GM12878 (cell line): ENCODE results near the gene MUL1. TPM values are rescaled to one million over a fixed set of nuclear protein-coding genes. Genes with fewer than 3 reads are reported as not detected.

Source experiments
- ATAC-seq: fragments of 200-7000 bp; cut with Tn5 transposase; 3 replicates; pipeline ENCODE4 v1.9.1; 2020; ENCODE audit warnings: mild to moderate bottlenecking, moderate library complexity
- BruUV-seq: library from RNA; stranded (reverse); fragments of 400-500 nt; replicated peaks from 2 replicates; lab custom pipeline; 2021; lab: Mats Ljungman, UMichigan
- CTCF ChIA-PET: fragments of 300-600 bp; sonication (Branson Sonifier 250); formaldehyde crosslinking; extraction: SDS; loops from one replicate; lab custom pipeline; 2021; ENCODE audit warnings: inconsistent platforms; lab: Yijun Ruan, JAX
- POLR2A ChIA-PET: fragments of 350-600 bp; formaldehyde crosslinking; extraction: SDS; loops from one replicate; lab custom pipeline; 2021; ENCODE audit warnings: inconsistent platforms; lab: Charles Lee
- RAD21 ChIA-PET: fragments of 300-600 bp; sonication (Branson Sonifier 250); formaldehyde crosslinking; loops from one replicate; lab custom pipeline; 2023; ENCODE audit warnings: antibody characterized with exemption; ENCODE audit not compliant: unreplicated experiment; lab: Charles Lee
- SMC1A ChIA-PET: fragments of 300-600 bp; sonication (Branson Sonifier 250); formaldehyde crosslinking; loops from one replicate; lab custom pipeline; 2023; ENCODE audit not compliant: unreplicated experiment, uncharacterized antibody; lab: Charles Lee
- DNase-seq: peaks from one replicate; pipeline ENCODE4 v3.0.0-alpha.2; 2011; ENCODE audit warnings: low read depth, low spot score
- FAIRE-seq: peaks from 3 replicates; lab custom pipeline; 2011; peaks lifted over from hg19 to GRCh38; lab: Jason Lieb, UNC
- H2AFZ ChIP-seq: 2 replicates; pipeline ENCODE4 v1.6.0; 2011; ENCODE audit warnings: low read depth, low read length, control low read depth; ENCODE audit not compliant: control insufficient read depth
- H3K27ac ChIP-seq: 2 replicates; pipeline ENCODE4 v1.5.1; 2011; ENCODE audit warnings: control low read depth; ENCODE audit not compliant: control insufficient read depth, insufficient read depth
- H3K27me3 ChIP-seq, 2 experiments: replicated peaks in 1 of 2; 2 replicates each; pipeline versions ENCODE4 v1.6.0 to v1.6.1; 2011; ENCODE audit warnings: low read length in 1 of 2; ENCODE audit not compliant: control insufficient read depth in 2 of 2, insufficient read depth in 2 of 2
- H3K36me3 ChIP-seq, 2 experiments: 2 replicates each; pipeline ENCODE4 v1.5.1; 2011; ENCODE audit warnings: low read length in 1 of 2; ENCODE audit not compliant: control insufficient read depth in 2 of 2, insufficient read depth in 2 of 2
- H3K4me1 ChIP-seq: 2 replicates; pipeline ENCODE4 v1.6.1; 2011; ENCODE audit warnings: mild to moderate bottlenecking, low read length, moderate library complexity, mixed read lengths; ENCODE audit not compliant: control insufficient read depth, insufficient read depth
- H3K4me2 ChIP-seq: 2 replicates; pipeline ENCODE4 v1.6.0; 2011; ENCODE audit warnings: control low read depth; ENCODE audit not compliant: control insufficient read depth, insufficient read depth
- H3K4me3 ChIP-seq: fragments of 200-600 bp; sonication (generic); 2 replicates; pipeline ENCODE4 v1.5.1; 2016
- H3K79me2 ChIP-seq: 2 replicates; pipeline ENCODE4 v1.6.0; 2011; ENCODE audit warnings: low read length; ENCODE audit not compliant: control insufficient read depth, insufficient read depth
- H3K9ac ChIP-seq: 2 replicates; pipeline ENCODE4 v1.8.0; 2011; ENCODE audit warnings: low read length, control low read depth, mixed read lengths; ENCODE audit not compliant: control insufficient read depth, insufficient read depth
- H3K9me3 ChIP-seq: replicated peaks from 3 replicates; pipeline ENCODE4 v1.5.1; 2011; ENCODE audit warnings: mild to moderate bottlenecking, low read length; ENCODE audit not compliant: control insufficient read depth, insufficient read depth
- H4K20me1 ChIP-seq: 2 replicates; pipeline ENCODE4 v1.6.0; 2011; ENCODE audit not compliant: control insufficient read depth, insufficient read depth
- EZH2 ChIP-seq: IDR thresholded peaks from 2 replicates; pipeline ENCODE4 v1.6.1; 2012; ENCODE audit warnings: low read depth, mild to moderate bottlenecking, control low read depth, inconsistent platforms, low read length, borderline replicate concordance; ENCODE audit not compliant: control insufficient read depth
- GABPA ChIP-seq: IDR thresholded peaks from 2 replicates; pipeline ENCODE4 v1.6.1; 2014; ENCODE audit warnings: antibody characterized with exemption, low read depth, mild to moderate bottlenecking, inconsistent platforms
- HDGF ChIP-seq: fragments of 450-650 bp; IDR thresholded peaks from 2 replicates; pipeline ENCODE4 v1.6.1; 2016; ENCODE audit warnings: antibody characterized with exemption
- JUNB ChIP-seq: IDR thresholded peaks from 2 replicates; pipeline ENCODE4 v1.6.1; 2016; ENCODE audit warnings: antibody characterized with exemption, mild to moderate bottlenecking
- MYB ChIP-seq: fragments of 150-350 bp; IDR thresholded peaks from 2 replicates; pipeline ENCODE4 v1.6.1; 2014; ENCODE audit warnings: mild to moderate bottlenecking, low read depth, low read length, borderline replicate concordance
- NR2C2 ChIP-seq: IDR thresholded peaks from 2 replicates; pipeline ENCODE4 v1.6.1; 2011; ENCODE audit warnings: borderline replicate concordance, low read depth; ENCODE audit not compliant: control insufficient read depth, insufficient read length
- PKNOX1 ChIP-seq: fragments of 450-650 bp; IDR thresholded peaks from 2 replicates; pipeline ENCODE4 v1.6.1; 2016; ENCODE audit warnings: mild to moderate bottlenecking
- SRF ChIP-seq, 2 experiments: IDR thresholded peaks; 2 replicates each; pipeline ENCODE4 v1.6.1; 2011; ENCODE audit warnings: low read depth in 2 of 2, low read length in 2 of 2, mild to moderate bottlenecking in 1 of 2, moderate library complexity in 1 of 2
- TCF3 ChIP-seq: IDR thresholded peaks from 2 replicates; pipeline ENCODE4 v1.6.1; 2012; ENCODE audit warnings: low read depth, mild to moderate bottlenecking, low read length, borderline replicate concordance; ENCODE audit not compliant: insufficient read depth
- ZBED1 ChIP-seq: IDR thresholded peaks from 2 replicates; pipeline ENCODE4 v1.6.1; 2016; ENCODE audit warnings: borderline replicate concordance
- ZZZ3 ChIP-seq: IDR thresholded peaks from 2 replicates; pipeline ENCODE4 v1.6.1; 2011; ENCODE audit warnings: low read depth; ENCODE audit not compliant: control insufficient read depth, insufficient read length
- WGBS: methylation state at CpG from one replicate; pipeline ENCODE4 v1.1.6; 2016; ENCODE audit warnings: low lambda C conversion rate; ENCODE audit not compliant: insufficient replicate concordance, insufficient coverage; ENCODE audit errors: missing lambda C conversion rate; 5-methylcytosine and 5-hydroxymethylcytosine counted together
- in situ Hi-C: fragments of 300-500 bp; cut with MboI; formaldehyde crosslinking; loops from 9 replicates; pipeline ENCODE4 v1.14.3; 2018; ENCODE audit warnings: mixed read lengths
- intact Hi-C: fragments of 100-400 bp; cut with micrococcal nuclease; formaldehyde crosslinking; loops from one replicate; pipeline ENCODE4 v1.14.2; 2022; ENCODE audit not compliant: unreplicated experiment
- polyA plus RNA-seq, 11 experiments: library from polyadenylated mRNA; depleted of rRNA in 4 of 11; unstranded in 6 of 11; stranded (reverse) in 5 of 11; fragments of >200 nt; fragmentation: Nextera tagmentation in 4 of 11; fragmentation: Illumina TruSeq in 1 of 11; extraction: Ambion mirVana in 4 of 11; extraction: Trizol in 1 of 11; gene quantifications; 1 replicate in 1 of 11; 2 replicates in 10 of 11; pipeline versions ENCODE4 v1.2.1 to v1.2.3, GENCODE V29; 2011 to 2016; ENCODE audit warnings: inconsistent platforms in 2 of 11, missing spikeins in 2 of 11, low read depth in 1 of 11
- total RNA-seq, 4 experiments: library from RNA; depleted of rRNA in 3 of 4; stranded (reverse); fragments of >200 nt in 3 of 4; fragmentation: Illumina TruSeq in 1 of 4; extraction: Trizol in 1 of 4; gene quantifications; 2 replicates each; pipeline versions ENCODE4 v1.2.1 to v1.2.3, GENCODE V29; 2013 to 2021
- TF ChIP-seq, protein P1 (sequence below): IDR thresholded peaks from 2 replicates; pipeline ENCODE4 v1.6.1; 2012; ENCODE audit warnings: mild to moderate bottlenecking, low read depth, low read length
- TF ChIP-seq, protein P2 (sequence below): fragments of 450-650 bp; IDR thresholded peaks from 2 replicates; pipeline ENCODE4 v1.6.1; 2017; ENCODE audit warnings: mild to moderate bottlenecking, moderate library complexity

Gene MUL1
- total and polyA plus RNA-seq, 10 of the 15 experiments (the other 5 are each of a cell fraction or from before 2014, with no cell fraction given): 4.9 to 27.0 (median 15.5) TPM

- TF ChIP-seq SRF (IDR thresholded peaks at IDR 0.05; ENCODE audit: low read depth in 2 of 2, low read length in 2 of 2): no peak
- no peak for TF ChIP-seq ZBED1
- TF ChIP-seq MYB: no peak
- no peak for TF ChIP-seq GABPA
- TF ChIP-seq PKNOX1: no peak
- TF ChIP-seq, all 136 proteins: peak for 0
These were observed 16.8 kb downstream of the MUL1 start (continued) for GRCh38 chr1:20491178-20491577.

DNA sequence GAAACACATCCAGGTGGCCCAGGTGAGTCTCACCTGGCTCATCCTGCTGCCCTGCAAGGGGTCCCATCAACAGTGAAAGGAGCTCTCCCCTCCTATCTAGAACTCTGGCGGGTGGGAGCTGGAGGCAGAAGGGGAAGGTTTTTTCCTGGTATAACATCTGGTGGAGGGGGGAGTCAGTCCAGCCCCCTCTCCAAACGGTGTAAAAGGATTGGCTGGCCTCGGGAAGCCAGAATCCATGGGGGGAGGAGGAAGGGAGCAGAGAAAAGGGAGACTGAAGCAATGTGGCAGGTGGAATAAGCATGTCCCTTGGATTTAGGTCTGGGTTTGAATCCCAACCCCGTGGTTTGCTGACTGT lies 20.7 kb downstream of the MUL1 start:
- Histone ChIP-seq H3K79me2 (no peaks in the 10 kb centered on the region), H3K9ac (no peak overlapping the region), H3K4me3 (no peak overlapping the region), H3K9me3 (no peaks in the 10 kb centered on the region), H2AFZ (no peak overlapping the region), H3K27me3 (peaks cover 8 to 25% of the 10 kb centered on the region in 2 experiments), H3K4me2 (no peak overlapping the region), H4K20me1 (no peaks in the 10 kb centered on the region), H3K36me3 (no peaks in the 10 kb centered on the region), H3K4me1 (no peaks in the 10 kb centered on the region), H3K27ac (no peak overlapping the region)
- FAIRE-seq: no peak
- BruUV-seq: no TSS peak
- ChIA-PET SMC1A (no interaction called here), RAD21 (no interaction called here), POLR2A (no interaction called here), CTCF (no interaction called here)
- ATAC-seq: no peak
- intact Hi-C loops (no loop called here), in situ Hi-C loops (no loop called here)
- no peak for DNase-seq
- WGBS: 3% methylated on average over 4 of the region's 4 CpGs
- TF ChIP-seq, protein P1, sequence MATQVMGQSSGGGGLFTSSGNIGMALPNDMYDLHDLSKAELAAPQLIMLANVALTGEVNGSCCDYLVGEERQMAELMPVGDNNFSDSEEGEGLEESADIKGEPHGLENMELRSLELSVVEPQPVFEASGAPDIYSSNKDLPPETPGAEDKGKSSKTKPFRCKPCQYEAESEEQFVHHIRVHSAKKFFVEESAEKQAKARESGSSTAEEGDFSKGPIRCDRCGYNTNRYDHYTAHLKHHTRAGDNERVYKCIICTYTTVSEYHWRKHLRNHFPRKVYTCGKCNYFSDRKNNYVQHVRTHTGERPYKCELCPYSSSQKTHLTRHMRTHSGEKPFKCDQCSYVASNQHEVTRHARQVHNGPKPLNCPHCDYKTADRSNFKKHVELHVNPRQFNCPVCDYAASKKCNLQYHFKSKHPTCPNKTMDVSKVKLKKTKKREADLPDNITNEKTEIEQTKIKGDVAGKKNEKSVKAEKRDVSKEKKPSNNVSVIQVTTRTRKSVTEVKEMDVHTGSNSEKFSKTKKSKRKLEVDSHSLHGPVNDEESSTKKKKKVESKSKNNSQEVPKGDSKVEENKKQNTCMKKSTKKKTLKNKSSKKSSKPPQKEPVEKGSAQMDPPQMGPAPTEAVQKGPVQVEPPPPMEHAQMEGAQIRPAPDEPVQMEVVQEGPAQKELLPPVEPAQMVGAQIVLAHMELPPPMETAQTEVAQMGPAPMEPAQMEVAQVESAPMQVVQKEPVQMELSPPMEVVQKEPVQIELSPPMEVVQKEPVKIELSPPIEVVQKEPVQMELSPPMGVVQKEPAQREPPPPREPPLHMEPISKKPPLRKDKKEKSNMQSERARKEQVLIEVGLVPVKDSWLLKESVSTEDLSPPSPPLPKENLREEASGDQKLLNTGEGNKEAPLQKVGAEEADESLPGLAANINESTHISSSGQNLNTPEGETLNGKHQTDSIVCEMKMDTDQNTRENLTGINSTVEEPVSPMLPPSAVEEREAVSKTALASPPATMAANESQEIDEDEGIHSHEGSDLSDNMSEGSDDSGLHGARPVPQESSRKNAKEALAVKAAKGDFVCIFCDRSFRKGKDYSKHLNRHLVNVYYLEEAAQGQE: no peak
- no peak for TF ChIP-seq JUNB
- TF ChIP-seq, protein P2, sequence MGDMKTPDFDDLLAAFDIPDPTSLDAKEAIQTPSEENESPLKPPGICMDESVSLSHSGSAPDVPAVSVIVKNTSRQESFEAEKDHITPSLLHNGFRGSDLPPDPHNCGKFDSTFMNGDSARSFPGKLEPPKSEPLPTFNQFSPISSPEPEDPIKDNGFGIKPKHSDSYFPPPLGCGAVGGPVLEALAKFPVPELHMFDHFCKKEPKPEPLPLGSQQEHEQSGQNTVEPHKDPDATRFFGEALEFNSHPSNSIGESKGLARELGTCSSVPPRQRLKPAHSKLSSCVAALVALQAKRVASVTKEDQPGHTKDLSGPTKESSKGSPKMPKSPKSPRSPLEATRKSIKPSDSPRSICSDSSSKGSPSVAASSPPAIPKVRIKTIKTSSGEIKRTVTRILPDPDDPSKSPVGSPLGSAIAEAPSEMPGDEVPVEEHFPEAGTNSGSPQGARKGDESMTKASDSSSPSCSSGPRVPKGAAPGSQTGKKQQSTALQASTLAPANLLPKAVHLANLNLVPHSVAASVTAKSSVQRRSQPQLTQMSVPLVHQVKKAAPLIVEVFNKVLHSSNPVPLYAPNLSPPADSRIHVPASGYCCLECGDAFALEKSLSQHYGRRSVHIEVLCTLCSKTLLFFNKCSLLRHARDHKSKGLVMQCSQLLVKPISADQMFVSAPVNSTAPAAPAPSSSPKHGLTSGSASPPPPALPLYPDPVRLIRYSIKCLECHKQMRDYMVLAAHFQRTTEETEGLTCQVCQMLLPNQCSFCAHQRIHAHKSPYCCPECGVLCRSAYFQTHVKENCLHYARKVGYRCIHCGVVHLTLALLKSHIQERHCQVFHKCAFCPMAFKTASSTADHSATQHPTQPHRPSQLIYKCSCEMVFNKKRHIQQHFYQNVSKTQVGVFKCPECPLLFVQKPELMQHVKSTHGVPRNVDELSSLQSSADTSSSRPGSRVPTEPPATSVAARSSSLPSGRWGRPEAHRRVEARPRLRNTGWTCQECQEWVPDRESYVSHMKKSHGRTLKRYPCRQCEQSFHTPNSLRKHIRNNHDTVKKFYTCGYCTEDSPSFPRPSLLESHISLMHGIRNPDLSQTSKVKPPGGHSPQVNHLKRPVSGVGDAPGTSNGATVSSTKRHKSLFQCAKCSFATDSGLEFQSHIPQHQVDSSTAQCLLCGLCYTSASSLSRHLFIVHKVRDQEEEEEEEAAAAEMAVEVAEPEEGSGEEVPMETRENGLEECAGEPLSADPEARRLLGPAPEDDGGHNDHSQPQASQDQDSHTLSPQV: no peak
- no peak for TF ChIP-seq EZH2
- TF ChIP-seq HDGF: no peak
- no peak for TF ChIP-seq NR2C2
- no peak for TF ChIP-seq TCF3
- TF ChIP-seq ZZZ3: no peak
- TF ChIP-seq ZBED1: no peak
